ENCODE data around the gene WDCP.

The WDCP gene

GRCh38 chr2:23988371-23988770, 58.8 kb downstream of the WDCP start:
- no peak for DNase-seq
